ENCODE measurements around the gene GPR162. TPM values are rescaled to one million over a fixed set of nuclear protein-coding genes. Genes with fewer than 3 reads are reported as not detected.

Gene GPR162
- total RNA-seq, 1 experiment from 2014 or later = 2.4 TPM

DNA sequence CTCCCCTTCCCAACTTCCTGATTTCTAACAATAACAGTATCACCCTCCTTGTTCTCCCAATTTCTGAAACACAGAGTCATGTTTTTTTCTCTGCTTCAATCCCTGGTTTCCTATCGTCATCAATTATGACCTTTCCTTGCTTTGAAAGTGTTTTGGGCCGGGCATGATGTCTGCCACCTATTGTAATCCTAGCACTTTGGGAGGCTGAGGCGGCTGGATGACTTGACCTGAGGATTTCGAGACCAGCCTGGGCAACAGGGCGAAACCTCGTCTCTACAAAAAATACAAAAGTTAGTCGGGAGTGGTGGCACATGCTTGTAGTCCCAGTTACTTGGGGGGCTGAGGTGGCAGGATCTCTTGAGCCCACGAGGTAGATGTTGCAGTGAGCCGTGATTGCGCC lies 12.6 kb upstream of the GPR162 start:
- peaks cover 5% of the 10 kb centered on the region; the same call in 1 of the 2 replicates for H3F3A ChIP-seq (ENCODE audit: insufficient read depth, low read depth)
- H3K27ac ChIP-seq = no peak overlapping the region
- no peaks in the 10 kb centered on the region for H3K9me3 ChIP-seq (ENCODE audit: insufficient read depth, low read depth)
- H2AFZ ChIP-seq = no peak overlapping the region
- no peaks in the 10 kb centered on the region for H3K9me2 ChIP-seq (ENCODE audit: insufficient read depth)
- H3K4me2 ChIP-seq = no peak overlapping the region
- POLR2A ChIA-PET (ENCODE audit: unreplicated experiment) = interaction anchor here (0.5 to 0.7 kb wide), 3 partner anchors 36 to 371 kb away, joined by 11 to 25 read pairs (median 14); no protein-coding TSS in a partner anchor
- no peak for DNase-seq
- no peak for TF ChIP-seq EZH2 (IDR thresholded peaks at IDR 0.05; ENCODE audit: low read depth)
- TF ChIP-seq, protein P1, sequence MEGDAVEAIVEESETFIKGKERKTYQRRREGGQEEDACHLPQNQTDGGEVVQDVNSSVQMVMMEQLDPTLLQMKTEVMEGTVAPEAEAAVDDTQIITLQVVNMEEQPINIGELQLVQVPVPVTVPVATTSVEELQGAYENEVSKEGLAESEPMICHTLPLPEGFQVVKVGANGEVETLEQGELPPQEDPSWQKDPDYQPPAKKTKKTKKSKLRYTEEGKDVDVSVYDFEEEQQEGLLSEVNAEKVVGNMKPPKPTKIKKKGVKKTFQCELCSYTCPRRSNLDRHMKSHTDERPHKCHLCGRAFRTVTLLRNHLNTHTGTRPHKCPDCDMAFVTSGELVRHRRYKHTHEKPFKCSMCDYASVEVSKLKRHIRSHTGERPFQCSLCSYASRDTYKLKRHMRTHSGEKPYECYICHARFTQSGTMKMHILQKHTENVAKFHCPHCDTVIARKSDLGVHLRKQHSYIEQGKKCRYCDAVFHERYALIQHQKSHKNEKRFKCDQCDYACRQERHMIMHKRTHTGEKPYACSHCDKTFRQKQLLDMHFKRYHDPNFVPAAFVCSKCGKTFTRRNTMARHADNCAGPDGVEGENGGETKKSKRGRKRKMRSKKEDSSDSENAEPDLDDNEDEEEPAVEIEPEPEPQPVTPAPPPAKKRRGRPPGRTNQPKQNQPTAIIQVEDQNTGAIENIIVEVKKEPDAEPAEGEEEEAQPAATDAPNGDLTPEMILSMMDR (conservative IDR thresholded peaks at IDR 0.05) = no peak
- no peaks in the 10 kb centered on the region for H3K36me3 ChIP-seq (ENCODE audit: low read depth)
- no peaks in the 10 kb centered on the region for H3K79me2 ChIP-seq (ENCODE audit: low read depth)
- BruUV-seq (replicated peaks) = no TSS peak
- 0 out of 2 replicates have a peak, but pooled peaks cover 7% of the 10 kb centered on the region for H3K27me3 ChIP-seq (ENCODE audit: insufficient read depth, low read depth)
- H4K20me1 ChIP-seq (ENCODE audit: insufficient read depth) = no peaks in the 10 kb centered on the region
- H3K4me1 ChIP-seq (replicated peaks; ENCODE audit: insufficient read depth) = no peaks in the 10 kb centered on the region
- intact Hi-C loops (cut with micrococcal nuclease; ENCODE audit: unreplicated experiment) = no loop called here
- CTCF ChIA-PET = interaction anchor here (0.7 kb wide), 1 partner anchor 54 kb away, joined by 5 read pairs; no protein-coding TSS in a partner anchor
- no peak overlapping the region for H3K4me3 ChIP-seq

DNA sequence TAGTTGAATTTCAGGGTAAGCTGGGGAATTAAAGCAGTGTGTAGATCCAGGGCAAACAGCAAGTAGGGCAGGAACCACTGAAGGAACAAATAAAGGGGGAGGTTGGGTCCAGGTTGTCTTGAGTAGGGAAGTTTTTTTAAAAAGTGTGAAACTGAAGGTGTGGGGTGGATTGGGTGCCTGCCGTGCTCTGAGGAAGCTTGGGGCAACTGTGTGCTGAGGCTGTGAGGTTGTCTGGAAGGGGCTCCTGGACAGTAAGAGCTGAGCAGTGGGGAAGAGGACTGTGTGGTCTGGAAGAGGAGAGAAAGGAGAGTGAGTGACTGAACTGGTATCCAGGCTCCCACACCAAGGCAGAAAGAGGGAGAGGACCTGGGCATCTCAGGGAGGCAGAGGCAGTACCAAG lies 10.9 kb upstream of the GPR162 start:
- Histone ChIP-seq H3K4me2 (no peak overlapping the region), H3F3A (ENCODE audit: insufficient read depth, low read depth) (peaks cover 5% of the 10 kb centered on the region; the same call in 1 of the 2 replicates), H3K27me3 (ENCODE audit: insufficient read depth, low read depth) (0 out of 2 replicates have a peak, but pooled peaks cover 24% of the 10 kb centered on the region), H3K9me3 (ENCODE audit: insufficient read depth, low read depth) (no peaks in the 10 kb centered on the region), H3K27ac (no peak overlapping the region), H3K9me2 (ENCODE audit: insufficient read depth) (no peaks in the 10 kb centered on the region), H4K20me1 (ENCODE audit: insufficient read depth) (no peaks in the 10 kb centered on the region), H3K4me3 (no peak overlapping the region), H3K79me2 (ENCODE audit: low read depth) (no peaks in the 10 kb centered on the region), H2AFZ (no peak overlapping the region), H3K4me1 (replicated peaks; ENCODE audit: insufficient read depth) (no peaks in the 10 kb centered on the region), H3K36me3 (ENCODE audit: low read depth) (no peaks in the 10 kb centered on the region)
- BruUV-seq (replicated peaks) = no TSS peak
- CTCF ChIA-PET = interaction anchor here (0.6 kb wide), 1 partner anchor 23 kb away, joined by 10 read pairs; no protein-coding TSS in a partner anchor
- intact Hi-C loops (cut with micrococcal nuclease; ENCODE audit: unreplicated experiment) = no loop called here
- POLR2A ChIA-PET (ENCODE audit: unreplicated experiment) = no interaction called here
- no peak for DNase-seq
- no peak for TF ChIP-seq EZH2 (IDR thresholded peaks at IDR 0.05; ENCODE audit: low read depth)
- TF ChIP-seq, protein P1 (conservative IDR thresholded peaks at IDR 0.05) = no peak

DNA sequence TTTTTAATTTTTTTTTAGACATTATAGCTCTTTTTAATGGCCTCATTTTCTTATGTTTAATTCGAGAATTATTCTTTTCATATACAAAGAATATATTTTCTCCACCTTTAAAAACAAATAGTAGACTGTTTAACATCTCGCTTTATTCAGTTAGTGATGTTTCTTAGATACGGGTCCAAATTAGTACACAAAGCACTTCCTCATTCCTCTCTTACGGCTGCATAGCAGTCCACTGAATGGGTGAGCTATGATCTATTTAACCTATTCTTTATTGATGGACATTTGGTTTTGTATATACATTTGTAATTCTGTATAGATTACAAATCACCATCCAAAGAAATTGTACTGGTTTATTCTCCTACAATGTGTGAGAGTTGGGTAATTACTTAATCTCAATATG lies 8.3 kb upstream of the GPR162 start:
- BruUV-seq (replicated peaks) = no TSS peak
- Histone ChIP-seq H3K27me3 (ENCODE audit: insufficient read depth, low read depth) (0 out of 2 replicates have a peak, but pooled peaks cover 25% of the 10 kb centered on the region), H3K9me3 (ENCODE audit: insufficient read depth, low read depth) (no peaks in the 10 kb centered on the region), H4K20me1 (ENCODE audit: insufficient read depth) (no peaks in the 10 kb centered on the region), H3K4me1 (replicated peaks; ENCODE audit: insufficient read depth) (no peaks in the 10 kb centered on the region), H3K4me3 (no peak overlapping the region), H3K27ac (no peak overlapping the region), H3K36me3 (ENCODE audit: low read depth) (no peaks in the 10 kb centered on the region), H3K4me2 (no peak overlapping the region), H3K9me2 (ENCODE audit: insufficient read depth) (no peaks in the 10 kb centered on the region), H3F3A (ENCODE audit: insufficient read depth, low read depth) (no peaks in the 10 kb centered on the region), H2AFZ (no peak overlapping the region), H3K79me2 (ENCODE audit: low read depth) (no peaks in the 10 kb centered on the region)
- CTCF ChIA-PET = interaction anchor here (0.7 kb wide), 1 partner anchor 214 kb away, joined by 3 read pairs; no protein-coding TSS in a partner anchor
- intact Hi-C loops (cut with micrococcal nuclease; ENCODE audit: unreplicated experiment) = no loop called here
- peak in 1 of 2 experiments; percentile 47 for DNase-seq
- POLR2A ChIA-PET (ENCODE audit: unreplicated experiment) = interaction anchor here (0.6 to 0.8 kb wide), 4 partner anchors 152 to 1322 kb away, joined by 4 to 7 read pairs (median 4); no protein-coding TSS in a partner anchor
- TF ChIP-seq, protein P1 (conservative IDR thresholded peaks at IDR 0.05) = no peak
- TF ChIP-seq EZH2 (IDR thresholded peaks at IDR 0.05; ENCODE audit: low read depth) = no peak

Measured in PC-9 (cell line).